Islet of Langerhans (tissue), 1 donor: ENCODE results near the gene WNT9A.

Experiments used
- FAIRE-seq: peaks from one replicate; lab custom pipeline; 2011; peaks lifted over from hg19 to GRCh38; lab: Jason Lieb, UNC

WNT9A gene

DNA sequence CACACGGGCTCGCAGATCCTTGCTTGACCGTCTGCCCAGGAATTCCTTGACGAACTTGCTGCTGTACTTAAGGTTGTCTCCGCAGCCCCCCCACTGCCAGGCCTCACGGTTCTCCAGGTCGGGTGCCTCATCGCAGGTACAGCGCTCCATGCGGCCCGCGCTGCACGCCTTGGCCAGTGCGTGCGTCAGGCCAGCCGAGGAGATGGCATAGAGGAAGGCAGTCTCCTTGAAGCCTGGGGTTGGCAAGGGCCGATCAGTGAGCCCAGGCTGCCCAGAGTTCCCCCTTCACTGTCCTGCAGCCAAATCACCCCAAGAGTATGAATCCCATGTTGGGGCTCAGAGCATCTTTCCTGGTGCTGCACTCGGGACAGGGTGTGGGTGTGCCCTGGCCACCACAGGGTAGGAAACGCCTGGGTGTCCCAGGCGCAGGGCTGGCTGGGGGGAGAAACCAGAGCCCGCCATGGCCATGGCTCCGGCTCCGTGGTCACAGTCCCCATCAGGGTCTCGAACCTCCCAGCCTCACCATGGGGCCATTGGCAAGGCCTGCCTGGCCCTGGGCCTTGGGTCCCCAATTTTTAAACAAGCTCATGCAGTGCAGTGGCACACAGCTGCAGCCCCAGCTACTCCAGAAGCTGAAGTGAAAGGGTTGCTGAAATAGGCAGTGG lies 23.4 kb downstream of the WNT9A start:
- no peak for FAIRE-seq

DNA sequence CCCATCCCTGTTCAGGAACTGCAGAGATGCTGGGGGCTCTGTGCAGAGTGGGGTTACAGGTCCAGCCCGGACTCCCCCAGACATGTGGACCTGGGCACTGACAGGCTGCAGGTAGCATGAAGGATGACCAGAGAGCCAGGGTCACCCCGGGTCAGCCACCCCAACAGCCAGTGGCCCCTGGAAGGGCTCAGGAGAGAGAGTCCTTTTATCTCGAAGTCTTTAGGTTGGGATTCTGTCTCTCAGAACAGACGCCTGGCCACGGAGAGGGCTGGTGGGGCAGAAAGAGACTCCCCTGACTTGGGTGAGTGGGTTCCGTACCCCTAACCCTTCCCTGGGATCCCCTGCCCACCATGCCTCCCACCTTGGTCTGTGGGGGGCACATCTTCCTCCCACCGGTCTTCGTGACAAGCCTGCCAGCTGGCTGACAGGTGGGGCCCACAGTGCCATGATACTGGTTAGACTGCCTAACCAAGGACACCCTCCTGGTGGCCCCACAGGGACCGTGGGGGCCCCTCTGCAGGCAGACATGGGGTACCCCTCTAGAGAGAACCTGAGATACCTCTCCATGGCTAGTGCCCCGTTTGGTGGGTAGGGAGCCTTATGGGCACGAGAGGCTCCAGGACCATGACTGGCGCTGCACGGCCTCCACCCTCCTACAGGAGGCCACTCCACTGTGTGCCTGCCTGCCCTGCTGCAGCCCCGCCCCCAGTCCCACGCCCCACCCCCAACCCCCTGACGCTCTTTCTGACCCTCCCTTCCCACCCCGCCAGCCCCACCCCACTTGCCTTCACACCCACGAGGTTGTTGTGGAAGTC lies 24.2 kb downstream of the WNT9A start:
- no peak for FAIRE-seq

DNA sequence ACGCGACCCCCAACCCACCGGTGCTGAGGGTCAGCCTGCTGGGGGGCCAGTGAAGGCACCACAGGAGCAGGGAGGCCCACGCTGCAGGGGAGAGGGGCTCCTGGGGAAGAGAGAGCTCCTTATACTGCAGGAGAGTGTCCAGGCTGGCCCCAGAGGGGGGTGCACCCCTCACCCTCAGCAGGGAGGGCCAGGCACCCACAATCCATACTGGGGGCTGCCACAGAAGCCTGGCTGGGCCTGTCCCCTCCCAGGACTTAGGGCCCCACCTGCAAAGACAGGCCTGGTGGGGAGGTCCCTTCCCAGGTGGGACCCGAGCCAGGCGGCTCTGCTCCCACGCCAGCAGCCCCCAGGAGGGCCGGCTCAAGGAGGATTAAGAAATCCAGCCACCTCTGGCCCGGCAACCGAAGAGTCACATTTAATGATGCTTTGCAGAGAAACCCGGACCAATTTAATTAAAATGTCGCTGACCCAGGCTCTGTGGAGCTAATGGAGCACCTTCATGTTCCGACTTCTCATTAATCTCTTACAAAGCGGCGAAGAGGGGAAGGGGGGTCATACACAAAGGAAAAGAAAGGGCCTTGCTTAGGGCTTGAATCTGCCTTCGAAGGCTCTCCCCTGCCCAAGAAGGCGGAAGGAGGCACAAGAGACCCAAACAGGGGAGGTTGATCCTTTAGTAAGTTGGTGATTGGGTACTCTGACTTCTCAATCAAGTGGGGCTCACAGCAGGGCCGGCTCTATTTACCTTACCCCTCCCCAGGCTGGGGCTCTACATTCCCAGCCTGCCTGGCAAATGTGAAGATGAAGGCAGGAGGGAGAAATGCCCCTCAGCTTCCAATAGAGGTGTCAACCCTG lies 25.0 kb downstream of the WNT9A start:
- no peak for FAIRE-seq

DNA sequence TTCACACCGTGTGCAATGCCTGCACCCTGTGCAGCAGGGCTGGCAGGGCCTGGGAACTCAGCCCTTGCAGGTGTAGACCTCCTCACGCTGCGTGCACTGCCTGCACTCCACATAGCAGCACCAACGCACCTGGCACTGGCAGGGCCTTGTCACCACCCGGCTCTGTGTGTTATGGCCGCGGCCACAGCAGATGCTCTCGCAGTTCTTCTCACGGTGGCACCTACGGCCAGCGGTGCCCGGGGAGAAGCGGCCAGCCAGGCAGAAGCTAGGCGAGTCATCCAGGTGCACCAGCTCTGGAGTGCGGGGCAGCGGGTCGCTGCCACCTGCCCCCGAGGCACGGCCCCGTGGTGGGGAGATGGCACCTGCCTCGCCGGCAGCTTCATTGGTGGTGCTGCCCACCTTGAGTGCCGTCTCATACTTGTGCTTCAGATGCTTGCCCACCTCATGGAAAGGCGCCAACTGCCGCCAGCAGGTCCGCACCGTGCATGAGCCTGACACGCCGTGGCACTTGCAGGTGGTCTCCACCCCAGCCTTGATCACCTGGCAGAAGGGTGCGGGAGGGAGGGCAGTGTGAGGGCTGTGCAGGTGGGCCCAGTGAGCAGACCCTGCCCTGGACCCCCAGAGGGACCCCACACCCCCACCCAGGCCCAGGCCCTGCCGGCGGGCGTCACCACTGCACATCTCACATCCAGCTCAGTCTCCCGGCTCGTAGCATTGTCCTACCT lies 26.1 kb downstream of the WNT9A start:
- FAIRE-seq = no peak

DNA sequence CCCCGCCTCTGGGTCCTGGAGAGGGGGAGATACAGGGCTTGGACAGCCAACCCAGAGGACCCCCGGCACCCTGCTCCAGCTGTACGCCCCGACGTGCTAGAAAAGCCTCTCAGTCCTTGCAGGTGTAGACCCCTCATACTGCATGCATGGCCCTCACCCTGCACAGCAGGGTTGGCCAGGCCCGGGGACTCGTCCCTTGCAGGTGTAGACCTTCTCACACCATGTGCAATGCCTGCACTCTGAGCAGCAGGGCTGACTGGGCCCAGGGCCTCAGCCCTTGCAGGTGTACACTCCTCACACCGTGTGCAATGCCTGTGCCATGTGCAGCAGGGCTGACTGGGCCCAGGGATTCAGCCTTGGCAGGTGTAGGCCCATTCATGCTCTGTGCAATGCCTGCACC lies 26.8 kb downstream of the WNT9A start:
- FAIRE-seq = no peak

DNA sequence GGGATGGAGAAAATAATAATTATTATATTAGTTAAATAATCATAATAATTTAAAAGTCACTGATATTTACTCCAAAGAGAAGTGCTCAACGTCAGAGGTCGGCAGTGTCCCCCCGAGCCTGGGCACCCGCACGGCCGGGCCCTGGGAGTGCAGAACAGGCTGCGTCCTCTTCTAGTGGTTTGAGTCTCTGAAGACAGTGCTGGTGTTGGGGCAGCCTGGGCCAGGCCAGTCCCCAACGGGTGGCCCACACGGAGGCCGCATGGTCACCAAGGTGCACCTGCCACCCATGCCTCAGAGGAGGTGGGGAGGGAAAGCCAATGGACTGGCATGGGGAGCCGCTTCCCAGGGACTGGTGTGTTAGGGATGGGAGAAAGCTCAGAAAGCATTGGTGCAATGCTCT lies 27.3 kb downstream of the WNT9A start:
- FAIRE-seq = no peak

DNA sequence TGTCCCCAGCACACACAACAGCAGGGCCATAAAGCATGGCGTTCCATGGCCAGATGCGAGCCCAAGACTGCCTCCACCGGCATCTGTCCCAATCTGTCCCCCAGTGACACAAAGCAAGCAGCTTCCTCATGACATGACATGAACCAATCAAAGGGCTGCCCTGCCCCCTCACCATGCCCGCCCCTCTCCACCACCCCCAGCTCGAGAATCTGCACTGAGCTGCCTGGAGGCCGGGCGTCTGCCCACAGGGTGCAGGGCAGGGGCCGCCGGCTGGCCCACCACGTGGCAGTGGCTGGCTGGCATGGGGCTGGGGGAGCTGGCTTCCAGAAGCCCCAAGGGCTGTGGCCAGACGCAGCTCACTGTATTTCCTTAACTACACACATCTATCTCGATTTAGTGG lies 27.8 kb downstream of the WNT9A start:
- no peak for FAIRE-seq

DNA sequence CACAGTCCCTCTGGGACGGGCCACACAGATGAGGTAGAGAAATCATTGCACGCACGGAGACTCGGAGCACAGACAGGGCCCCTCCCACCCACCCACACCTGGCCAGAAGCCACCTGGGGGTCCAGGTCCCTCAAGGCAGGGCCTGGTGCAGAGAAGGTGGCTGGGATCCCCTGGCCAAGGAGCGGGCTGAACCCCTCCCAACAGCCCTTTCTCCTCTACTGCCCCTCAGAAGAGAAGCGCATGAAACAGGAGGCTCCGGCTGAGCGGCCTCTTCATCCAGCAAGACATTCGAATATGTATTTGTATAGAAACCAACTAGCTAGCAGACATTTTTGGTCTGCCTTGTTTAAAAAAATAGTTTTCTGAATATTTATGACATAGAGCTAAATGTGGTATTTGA lies 29.0 kb downstream of the WNT9A start:
- no peak for FAIRE-seq

DNA sequence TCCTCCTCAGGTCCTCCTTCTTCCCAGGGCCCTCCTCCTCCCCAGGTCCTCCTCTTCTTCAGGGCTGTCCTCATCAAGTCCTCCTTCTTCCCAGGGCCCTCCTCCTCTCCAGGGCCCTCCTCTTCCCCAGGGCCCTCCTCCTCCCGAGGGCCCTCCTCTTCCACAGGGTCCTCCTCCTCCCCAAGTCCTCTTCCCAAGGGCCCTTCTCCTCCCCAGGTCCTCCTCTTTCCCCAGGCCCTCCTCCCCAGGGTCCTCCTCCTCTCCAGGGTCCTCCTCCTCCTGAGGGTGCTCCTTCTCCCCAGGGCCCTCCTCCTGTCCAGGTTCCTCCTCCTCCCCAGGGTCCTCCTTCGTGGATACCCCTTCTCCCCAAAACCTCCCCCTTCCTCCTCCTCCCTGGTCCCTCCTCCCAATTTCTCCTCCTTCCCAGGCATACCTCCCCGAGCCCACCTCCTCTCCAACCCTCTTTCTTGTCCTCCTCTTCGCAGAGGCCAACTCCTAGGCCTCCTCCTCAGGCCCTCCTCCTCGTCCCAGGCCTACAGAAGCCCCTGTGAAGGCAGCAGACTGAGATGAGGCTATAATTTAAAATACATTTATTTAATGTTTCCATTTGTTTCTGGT lies 29.5 kb downstream of the WNT9A start:
- FAIRE-seq = no peak

DNA sequence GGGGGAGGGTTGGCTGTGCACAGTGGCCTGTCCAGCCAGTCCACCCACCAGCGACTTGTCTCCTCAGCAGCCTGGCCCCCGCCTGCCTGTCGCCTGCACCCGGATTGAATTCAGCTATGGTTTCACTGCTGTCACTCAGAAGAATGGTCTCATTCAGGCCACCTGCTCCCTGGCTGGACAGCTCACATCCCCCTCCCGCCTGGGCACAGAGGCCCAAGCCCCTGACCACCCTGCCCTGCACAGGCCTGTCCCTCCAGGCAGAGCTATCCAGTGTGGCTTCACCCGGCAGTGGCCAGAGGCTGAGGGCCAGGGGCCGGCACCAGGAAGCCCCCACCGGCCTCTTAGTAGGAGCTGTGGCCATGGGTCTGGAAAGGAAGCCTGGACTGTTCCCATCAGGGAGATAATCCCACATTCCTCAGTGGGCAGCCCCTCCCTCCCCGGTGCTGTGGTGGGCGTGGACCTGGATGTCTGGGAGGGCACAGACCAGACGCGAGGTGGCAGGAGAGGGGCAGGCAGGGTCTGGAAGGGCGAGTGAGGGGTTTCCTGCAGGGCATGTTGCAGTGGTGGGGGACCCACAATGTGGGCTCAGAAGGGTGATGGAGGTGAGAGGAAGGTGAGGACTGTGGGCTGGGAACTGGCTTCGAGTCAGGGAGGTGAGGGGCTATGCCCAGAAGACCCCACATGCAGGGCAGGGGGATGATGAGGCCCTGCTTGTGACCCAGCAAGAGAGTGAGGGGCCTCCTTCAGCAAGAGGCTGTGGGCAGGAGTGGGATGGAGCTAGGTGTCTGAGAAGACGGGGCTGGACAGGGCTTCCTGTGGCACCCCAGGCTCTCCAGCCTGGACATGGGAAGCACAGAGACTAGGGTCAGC lies 30.4 kb downstream of the WNT9A start:
- no peak for FAIRE-seq

DNA sequence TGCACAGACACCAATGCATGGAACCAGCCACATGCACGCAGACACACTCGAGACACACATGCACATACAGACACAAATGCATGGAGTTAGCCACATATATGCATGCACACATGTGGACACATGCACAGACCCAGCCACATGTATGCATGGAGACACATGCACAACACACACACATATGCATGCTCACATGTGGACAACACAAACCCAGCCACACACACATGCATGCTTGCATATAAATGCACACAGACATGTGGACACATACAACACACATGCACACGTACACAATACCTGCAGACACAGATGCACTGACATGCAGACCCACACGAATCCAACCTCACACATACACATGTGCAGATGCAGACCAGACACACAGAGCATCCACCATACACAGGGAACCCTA lies 31.1 kb downstream of the WNT9A start:
- FAIRE-seq = no peak

DNA sequence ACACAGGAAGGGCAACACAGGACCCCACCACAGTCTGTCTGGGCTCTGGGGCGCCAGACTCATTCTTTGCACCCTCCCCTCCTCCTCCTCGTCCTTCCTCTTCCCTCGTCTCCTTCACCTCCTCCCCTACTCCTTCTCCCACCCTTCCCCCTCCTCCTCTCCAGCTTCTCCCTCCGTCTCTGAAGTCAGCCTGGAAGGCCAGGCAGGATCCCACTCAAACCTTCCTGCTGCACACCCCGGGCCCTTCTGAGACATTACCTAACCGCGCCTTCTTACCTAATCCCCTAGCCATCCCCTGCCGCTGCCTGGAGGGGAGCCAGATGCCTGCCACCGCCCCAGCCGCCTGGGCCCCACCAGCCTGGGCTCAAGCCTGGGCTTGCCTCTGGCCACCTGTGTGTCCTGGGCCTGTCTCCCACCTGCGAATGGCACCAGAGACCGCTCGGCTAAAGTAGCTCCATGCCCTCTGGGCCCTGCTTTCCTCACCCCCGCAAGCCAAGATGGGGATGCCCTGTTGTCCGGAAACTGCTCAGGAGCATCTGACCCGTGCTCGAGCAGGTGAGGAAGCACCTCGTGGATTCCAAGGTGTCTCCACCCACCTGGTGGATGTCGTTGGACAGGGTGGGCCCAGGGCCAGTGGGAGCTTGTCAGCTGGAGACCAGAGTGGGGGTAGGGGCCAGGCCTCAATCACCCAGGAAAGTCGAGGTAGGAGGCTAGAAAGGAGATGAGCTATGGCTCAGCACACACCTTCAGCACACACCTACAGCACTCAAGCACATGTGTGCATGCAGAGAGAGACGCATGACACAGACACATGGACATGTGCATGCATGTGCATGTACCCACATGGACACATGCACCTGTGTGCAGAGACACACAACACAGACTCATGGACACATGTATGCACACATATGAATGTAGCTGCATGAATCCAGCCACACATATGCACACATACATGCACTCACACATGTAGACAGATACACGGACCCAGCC lies 31.9 kb downstream of the WNT9A start:
- no peak for FAIRE-seq

DNA sequence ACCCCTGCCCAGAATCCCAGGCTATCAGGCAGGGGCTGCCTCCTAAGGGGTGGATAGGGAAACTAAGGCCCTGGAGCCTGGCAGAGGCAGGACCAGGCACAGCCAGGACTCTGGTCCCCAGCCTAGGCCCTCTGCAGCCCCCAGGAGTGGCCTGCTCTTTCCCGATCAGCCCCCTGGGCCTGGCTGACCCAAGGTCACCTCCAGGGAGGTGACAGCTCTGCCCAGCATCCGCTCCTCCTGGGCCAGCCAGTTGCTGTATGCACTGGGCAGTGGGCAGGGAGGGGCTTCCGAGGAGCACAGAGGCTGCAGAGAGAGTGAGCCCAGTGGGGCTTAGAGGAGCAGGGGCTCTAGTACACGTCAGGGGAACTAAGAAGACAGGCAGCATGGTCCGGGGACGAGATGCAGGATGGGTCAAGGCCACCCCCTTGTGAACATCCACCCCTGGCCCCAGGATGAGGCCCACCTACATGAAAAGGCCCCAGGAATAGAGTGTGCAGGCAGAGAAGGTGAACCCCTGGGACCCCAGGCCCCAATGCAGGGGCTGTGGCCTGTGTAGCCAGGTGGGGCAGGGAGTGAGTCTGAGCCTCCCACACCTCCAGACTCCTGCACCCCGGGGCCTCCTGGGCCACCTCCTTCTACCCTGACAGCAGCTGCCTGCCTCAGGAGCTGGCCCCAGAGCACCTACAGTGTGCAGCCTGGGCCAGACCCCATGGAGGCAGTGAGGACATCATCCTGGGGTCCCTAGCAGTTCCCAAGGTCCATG lies 32.8 kb downstream of the WNT9A start:
- no peak for FAIRE-seq

DNA sequence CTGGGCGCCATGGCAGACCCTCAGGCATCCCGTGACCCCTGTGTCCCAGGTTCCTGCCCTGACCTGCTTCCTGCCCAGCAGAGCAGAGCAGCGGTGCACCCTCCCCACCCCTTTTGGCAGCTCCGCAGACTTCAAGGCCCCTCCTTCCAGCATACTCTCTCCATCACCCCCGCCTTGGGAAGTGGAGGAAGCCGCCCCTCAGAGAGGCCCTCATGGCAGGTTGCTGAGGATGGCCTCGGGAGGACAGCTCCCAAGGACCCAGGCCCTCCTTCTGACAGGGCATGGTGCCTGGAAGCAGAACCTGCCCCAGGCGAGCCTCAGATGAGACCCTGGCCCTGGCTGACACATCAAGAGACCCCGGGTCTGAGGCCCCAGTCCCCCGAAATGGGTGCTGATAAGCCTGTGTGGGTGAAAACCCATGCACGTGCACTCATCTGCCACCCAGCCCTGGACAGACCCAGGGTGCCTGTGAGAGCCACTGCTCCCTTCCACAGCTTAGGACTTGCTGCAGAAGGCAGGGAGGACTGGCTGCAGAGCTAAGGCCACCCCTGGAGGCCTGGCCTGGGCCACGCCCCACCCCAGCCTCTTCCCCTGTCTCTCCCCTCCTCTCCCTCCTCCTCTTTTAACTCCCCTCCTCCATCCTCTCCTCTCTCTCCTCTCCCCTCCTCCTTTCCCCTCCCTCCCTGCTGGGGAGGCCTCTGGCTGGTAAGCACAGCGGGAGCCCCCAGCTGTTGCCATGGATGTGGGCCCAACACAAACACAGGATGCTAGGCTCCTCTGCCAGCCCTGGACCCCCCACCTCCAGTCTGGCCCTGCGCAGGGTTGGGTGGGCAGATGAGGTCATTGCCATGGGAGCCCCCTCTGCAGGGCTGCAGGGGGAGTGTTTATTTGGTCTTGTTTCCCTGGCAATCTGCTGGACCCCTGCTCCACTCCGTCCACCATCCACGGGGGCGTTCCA lies 33.7 kb downstream of the WNT9A start:
- no peak for FAIRE-seq

DNA sequence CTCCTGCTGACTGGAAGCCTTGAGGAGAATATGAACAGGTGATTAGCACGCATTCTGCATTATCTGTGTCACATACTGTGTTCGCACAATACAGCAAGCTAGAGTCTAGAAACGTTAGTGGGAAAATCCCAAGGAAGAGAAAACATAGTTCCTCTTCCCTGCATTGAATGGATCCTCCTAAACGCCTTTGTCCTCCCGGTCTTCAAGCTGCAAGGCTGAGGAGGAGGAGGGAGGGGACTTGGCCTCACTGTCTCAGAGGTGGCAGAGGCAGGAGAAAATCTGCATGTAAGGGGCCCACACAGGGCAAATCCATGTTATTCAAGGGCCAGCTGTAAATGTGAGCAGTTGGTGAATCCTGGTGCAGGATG lies 34.4 kb downstream of the WNT9A start:
- no peak for FAIRE-seq

DNA sequence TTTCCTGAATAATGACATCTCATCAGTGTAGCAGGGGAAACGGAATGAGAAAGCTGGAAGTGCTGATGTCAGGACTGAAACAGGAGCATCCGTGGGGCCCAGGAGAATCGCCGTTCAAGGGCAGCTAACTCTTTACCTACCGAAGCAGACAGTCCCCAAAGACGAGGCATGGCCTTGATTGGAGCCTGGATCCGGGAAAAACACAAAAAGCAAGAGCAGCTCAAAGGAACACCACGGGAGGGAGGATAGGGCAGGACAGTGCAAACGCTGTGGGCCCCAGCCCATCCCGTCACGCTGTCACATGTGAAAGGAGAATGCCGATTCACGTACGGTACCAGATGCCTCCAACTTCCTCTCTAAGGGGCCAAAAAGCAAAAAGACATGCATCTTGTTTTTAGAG lies 34.9 kb downstream of the WNT9A start:
- FAIRE-seq = no peak

DNA sequence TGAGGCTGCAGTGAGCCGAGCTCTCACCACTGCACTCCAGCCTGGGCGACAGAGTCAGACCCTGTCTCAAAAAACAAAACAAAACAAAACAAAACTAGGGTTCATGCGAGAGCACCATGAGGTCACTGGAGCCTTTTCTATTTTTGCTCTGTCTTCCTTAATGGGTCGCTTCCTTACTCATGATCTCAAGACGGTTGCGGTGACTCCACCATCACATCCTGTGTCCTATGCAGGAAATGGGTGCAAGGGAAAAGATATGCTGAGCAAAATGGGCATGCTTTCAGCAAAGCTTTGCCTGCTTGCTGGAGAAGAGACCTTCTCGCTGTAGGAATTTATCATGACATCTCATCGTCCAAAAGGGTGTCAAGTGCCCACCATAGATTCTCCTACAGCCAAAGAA lies 36.4 kb downstream of the WNT9A start:
- FAIRE-seq = no peak
